Measurements from ENCODE around the gene SQOR.
A peak's percentile ranks its signal among the peaks of the same experiment; 100 is the strongest.
"Not testable (repeated sequence)": the region's sequence is repeated elsewhere in the genome, so short reads cannot be mapped to it uniquely, and the experiment has no call there.

SQOR gene

GRCh38 chr15:45635191-45635638, 386 bp downstream of the SQOR start:
- DNase-seq = peak; percentile 79

DNA sequence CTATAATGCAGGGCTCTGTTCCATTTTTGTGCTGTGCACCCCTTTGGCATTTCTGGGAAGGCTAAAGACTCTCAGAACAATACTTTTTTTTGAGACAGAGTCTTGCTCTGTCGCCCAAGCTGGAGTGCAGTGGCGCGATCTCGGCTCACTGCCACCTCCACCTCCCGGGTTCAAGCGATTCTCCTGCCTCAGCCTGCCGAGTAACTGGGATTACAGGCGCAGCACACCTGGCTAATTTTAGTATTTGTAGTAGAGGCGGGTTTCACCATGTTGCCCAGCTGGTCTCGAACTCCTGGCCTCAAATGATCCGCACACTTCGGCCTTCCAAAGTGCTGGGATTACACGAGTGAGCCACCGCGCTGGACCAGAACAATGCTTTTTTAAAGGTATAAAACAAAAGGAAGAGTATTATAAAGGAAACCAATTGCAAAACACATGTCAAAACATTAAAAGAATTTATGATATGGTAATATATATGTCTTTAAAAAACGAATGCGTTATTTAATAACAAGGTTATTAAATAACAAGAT, 999 bp downstream of the SQOR start:
- DNase-seq = no peak

DNA sequence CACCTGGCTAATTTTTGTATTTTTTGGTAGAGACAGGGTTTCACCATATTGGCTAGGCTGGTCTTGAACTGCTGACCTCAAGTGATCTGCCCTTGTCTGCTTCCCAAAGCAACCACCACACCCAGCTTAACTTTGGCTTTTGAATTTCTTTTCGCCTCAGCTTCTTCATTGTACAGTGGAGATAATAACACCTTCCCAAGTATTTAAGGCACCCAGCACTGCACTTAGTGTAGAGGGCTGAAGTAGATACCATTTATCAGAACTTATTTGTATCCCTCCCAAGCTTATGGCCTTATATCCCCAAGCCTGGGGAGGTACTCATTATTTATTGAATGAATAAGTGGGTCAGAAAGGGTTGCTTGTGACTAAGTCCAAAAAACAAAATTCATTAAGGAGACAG, 2.3 kb downstream of the SQOR start:
- DNase-seq = no peak

GRCh38 chr15:45637552-45638033, 2.8 kb downstream of the SQOR start:
- peak; percentile 66 for DNase-seq

DNA sequence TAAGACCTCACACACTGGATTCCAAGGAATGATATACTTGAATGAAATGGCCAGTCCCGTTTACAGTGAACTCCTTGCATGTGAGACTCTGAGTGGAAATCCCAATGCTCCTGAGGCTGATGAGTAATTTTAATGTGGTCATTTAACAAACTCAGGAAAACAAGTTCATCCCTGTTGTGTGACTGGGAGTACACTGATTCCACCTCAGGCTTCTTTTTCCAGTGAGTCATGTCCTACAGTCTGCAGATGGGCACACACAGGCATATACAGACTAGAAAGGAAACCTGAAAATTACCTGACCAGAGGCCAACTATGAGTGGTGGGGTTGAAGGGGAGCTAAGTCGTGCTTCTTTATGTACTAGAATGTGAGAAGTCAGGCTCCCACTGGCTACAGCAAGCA, 5.8 kb downstream of the SQOR start:
- no peak for DNase-seq

DNA sequence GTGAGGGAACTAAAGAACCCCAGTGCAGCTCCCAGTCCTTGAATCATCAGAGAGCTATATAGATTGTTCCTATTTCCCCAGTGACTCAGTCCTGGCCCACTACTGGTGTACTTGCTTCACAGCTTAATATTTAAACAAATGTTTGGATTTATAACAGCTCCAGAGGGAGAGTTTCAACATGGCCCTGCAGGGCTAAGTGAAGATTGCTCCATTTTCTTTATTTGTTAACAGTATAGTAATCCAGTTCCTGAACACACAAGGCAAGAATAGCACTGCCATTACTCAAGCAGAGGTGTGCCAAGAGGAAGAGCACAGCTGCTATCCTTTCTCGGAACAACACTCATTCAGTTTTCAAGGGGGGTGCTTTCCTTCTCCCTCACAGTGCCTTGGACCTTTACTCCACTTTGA, 6.5 kb downstream of the SQOR start:
- no peak for DNase-seq

DNA sequence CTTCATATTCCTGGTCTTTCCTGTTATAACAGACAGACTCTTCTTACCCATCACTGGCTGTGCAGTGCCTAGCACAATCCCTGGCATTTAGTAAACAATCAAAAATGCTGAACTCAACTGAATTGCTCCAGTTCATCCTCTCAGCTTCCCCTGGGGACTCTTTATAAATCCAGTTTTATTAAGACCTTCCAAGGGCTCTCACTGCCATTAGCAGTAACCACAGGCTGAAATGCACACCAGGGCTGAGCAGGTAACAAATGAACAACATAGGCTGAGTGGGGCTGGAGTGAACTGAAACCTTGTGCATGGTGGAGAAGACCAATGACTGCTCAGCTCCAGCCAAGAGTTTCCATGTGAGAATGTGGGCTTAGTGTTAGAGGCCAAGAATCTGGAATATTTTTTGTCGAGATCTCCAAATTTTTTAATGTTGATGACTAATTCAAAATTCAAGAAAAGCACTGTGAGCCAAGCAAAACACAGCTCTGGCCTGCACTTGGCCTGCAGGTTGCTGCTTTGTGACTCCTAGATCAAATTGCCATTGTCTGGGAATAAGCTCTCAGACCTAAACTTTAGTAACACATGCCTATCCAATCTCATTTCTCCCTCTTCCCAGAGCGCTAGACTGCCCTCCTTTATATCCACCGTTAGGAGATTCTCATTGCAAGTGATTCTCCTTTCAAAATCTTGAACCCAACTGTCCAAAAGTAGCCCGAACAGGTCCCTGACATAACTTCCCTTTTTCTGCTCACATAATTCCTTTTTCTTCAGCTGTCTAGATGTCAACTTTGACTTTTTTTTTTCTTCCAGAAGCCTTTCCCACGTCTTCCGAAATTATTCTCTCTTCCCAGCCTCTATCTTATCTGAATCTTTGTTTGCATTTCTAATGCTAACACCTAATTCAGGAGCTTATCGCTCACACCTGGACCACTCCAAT, 7.4 kb downstream of the SQOR start:
- no peak for DNase-seq

DNA sequence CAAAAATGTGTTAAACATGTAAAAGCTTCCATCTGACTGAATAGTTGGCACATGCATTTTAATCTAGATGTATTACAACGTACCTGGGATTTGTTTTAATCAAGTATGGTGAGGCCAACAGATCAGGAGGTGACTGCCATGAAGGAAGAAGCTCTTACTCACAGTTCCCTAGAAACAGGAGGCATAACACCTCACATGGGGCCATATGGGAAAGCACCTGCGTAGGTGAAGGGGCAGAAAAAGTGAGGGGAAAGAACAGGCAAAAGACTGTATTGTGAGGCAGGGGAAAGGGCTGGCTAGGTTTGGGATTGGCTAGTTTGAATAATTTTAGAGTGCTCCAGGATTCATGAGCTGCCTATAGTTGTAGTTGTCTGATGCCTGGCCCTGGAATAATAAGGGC, 9.6 kb downstream of the SQOR start:
- no peak for DNase-seq

DNA sequence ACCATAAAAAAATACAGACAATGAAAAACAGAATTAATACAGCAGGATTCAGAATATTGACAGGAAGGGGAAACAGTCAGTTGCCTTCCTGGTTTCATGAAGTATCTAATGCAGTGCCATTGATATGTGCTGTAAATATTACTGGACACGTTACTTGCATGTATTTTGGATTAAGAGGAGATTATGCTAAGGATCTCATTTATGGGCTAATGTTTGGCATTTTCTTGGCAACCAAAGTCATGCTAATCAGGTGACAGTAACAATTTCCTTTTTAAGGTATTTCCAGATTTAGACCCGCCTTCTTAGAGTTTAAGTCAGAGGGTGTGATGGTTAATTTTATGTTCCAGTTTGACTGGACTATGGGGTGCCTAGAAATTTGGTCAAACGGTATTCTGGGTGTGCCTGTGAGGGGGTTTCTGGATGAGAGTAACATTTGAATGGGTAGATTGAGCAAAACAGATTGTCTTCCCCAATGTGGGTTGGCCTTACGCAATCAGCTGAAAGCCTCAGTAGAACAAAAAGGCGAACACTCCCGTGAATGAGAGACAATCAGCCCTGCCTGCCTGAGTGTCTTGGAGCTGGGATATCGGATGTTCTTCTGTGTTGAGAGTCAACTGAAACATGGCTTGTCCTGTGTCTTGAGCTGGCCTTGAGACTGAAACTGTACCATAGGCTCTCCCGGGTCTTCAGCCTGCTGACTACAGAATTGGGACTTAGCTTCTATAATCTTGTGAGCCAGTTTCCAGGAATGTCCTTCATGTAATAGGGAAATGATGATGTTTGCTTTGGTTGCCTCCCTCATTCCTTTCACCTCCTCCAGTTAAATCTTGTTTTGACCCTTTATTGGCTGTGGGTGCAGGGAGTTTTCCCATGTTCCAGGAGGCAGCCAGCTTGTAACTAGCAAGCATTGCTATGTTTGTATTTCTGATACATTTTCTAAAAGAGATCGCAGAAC, 10.5 kb downstream of the SQOR start:
- no peak for DNase-seq

DNA sequence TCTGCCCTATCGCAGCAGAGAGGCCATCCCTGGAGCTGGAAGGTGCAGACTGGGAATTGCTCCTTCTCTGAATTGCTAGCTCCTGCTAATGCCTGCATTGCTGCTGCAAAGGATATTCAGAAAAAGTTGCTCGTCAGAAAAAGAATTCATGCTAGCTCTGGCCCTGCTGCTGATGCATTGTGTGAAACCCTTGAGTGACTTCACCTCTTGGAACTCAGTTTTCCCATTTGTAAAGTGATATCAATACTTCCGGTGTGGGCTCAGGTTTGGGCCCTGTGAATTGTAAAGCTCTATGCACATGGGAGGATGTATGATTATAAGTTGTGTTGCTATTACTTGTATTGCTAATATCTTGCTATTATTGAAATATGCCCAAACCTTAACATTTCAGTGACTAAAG, 11.4 kb downstream of the SQOR start:
- no peak for DNase-seq

DNA sequence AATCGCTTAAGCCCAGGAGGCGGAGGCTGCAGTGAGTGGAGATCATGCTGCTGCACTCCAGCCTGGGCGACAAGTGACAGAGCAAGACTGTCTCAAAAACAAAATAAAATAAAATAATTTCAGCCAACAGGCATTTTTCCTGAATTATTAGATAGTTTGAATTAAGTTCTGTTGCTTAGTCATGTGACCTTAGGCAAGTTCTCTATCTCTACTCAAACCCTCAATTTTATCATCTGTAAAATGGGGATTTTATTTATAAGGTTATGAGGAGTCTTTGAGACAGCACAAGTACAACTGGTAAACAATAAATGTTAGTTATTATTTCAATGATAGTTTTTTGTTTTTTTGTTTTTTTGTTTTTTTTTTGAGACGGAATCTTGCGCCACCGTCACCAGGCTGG, 13.0 kb downstream of the SQOR start:
- no peak for DNase-seq

GRCh38 chr15:45648521-45649200, 13.8 kb downstream of the SQOR start:
- no peak for DNase-seq

DNA sequence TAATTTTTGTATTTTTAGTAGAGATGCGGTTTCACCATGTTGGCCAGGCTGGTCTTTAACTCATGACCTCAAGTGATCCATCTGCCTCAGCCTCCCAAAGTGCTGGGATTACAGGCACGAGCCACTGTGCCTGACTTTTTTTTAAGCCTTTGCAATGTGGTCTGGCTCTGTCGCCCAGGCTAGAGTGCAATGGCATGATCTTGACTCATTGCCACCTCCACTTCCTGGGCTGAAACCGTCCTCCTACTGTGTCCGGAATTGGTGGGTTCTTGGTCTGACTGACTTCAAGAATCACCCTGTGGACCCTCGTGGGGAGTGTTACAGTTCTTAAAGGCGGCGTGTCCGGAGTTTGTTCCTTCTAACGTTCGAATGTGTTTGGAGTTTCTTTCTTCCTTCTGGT, 15.2 kb downstream of the SQOR start:
- not testable (repeated sequence) for DNase-seq

- DNase-seq = no peak
These were observed 16.2 kb downstream of the SQOR start for GRCh38 chr15:45650889-45651525.

DNA sequence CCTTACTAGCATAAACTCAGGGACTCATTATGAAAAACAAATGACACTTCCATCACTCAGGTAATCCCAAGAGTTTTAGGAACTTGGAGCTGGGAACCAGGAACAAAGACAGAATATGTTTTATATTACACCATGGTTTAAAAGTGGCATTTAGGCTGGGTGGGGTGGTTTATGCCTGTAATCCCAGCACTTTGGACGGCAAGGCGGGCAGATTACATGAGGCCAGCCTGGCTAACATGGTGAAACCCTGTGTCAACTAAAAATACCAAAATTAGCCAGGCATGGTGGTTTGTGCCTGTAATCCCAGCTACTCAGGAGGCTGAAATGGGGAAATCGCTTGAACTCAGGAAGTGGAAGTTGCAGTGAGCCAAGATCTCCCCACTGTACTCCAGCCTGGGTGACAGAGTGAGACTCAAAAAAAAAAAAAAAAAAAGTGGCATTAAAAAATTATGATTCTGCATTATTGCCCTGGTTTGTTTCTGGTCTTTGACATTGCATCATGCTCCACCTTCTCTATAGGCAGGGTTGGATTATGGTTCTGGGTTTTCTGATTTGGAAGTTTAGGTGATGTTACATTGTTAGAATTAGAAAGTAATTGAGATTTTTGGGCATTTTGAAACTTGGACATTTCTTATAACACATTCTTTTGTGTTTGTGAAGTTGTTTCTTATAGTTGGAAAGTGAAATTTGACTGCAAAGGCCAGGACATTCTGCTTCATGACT, 19.0 kb downstream of the SQOR start:
- no peak for DNase-seq

- DNase-seq = no peak
These were observed 19.9 kb downstream of the SQOR start for GRCh38 chr15:45654749-45655148.

DNA sequence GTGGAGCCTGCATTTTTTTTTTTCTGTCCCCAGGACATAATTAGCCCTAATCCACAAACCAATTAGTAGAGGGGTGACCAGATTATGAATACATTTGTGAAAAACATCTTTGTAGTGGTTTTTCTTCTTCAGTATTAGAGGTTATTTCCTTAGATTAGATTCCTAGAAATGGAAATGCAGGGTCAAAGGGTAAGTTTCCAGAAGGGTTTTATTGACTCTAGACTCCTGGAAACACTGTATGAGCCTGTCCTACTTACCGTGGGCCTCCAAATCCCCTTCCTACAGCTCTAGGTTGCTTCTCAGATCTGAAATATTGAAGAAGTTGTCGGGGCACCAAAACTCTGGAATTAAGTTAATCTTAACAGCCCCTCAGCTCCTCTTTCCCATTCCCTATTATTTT, 22.4 kb downstream of the SQOR start:
- no peak for DNase-seq

GRCh38 chr15:45657764-45658545, 23.1 kb downstream of the SQOR start:
- no peak for DNase-seq

- DNase-seq = no peak
These were observed 25.6 kb downstream of the SQOR start for GRCh38 chr15:45660231-45660979.

GRCh38 chr15:45662375-45662774, 27.5 kb downstream of the SQOR start:
- no peak for DNase-seq
